Tibial artery (tissue), 4 donors: ENCODE data around the gene KRT6B.
"Not testable (repeated sequence)": the region's sequence is repeated elsewhere in the genome, so short reads cannot be mapped to it uniquely, and the experiment has no call there.

Experiments used
- DNase-seq, 2 donors: peaks; one replicate each; pipeline ENCODE4 v3.0.0-alpha.2; 2019
- H3K27ac ChIP-seq, 2 donors: fragments of 200-600 bp; sonication (generic) in 1 of 2; 1 replicate in 1 of 2; 2 replicates in 1 of 2; pipeline ENCODE4 v1.5.1; 2018 to 2019; ENCODE audit warnings: mild to moderate bottlenecking in 1 of 2
- H3K27me3 ChIP-seq, 2 donors: fragments of 200-600 bp; sonication (generic) in 1 of 2; one replicate each; pipeline versions ENCODE4 v1.5.1 to v1.6.0; 2016 to 2019
- H3K36me3 ChIP-seq, 3 donors: fragments of 200-600 bp; sonication (generic) in 2 of 3; one replicate each; pipeline ENCODE4 v1.5.1; 2016 to 2019; ENCODE audit warnings: mild to moderate bottlenecking in 2 of 3
- H3K4me1 ChIP-seq, 4 donors: fragments of 200-600 bp; sonication (generic) in 2 of 4; 1 replicate in 3 of 4; 2 replicates in 1 of 4; pipeline ENCODE4 v1.5.1; 2016 to 2019
- H3K4me3 ChIP-seq, 2 donors: fragments of 200-600 bp; sonication (generic) in 1 of 2; 1 replicate in 1 of 2; 2 replicates in 1 of 2; pipeline ENCODE4 v1.5.1; 2018 to 2019; ENCODE audit warnings: mild to moderate bottlenecking in 2 of 2
- H3K9me3 ChIP-seq, 3 donors: fragments of 200-600 bp; sonication (generic) in 1 of 3; one replicate each; pipeline ENCODE4 v1.5.1; 2016 to 2019
- CTCF ChIP-seq, 2 experiments: fragments of 200-600 bp in 1 of 2; fragments of 450-650 bp in 1 of 2; IDR thresholded peaks; one replicate each; pipeline ENCODE4 v1.5.1; 2017 to 2019; ENCODE audit warnings: antibody characterized with exemption in 2 of 2, mild to moderate bottlenecking in 1 of 2, moderate library complexity in 1 of 2
- intact Hi-C: fragments of 100-400 bp; cut with DNase I; formaldehyde crosslinking; loops from one replicate; pipeline ENCODE4 v1.15.0; 2023; ENCODE audit warnings: low total_unique reads

KRT6B gene

GRCh38 chr12:52496590-52497071, 44.7 kb upstream of the KRT6B start:
- peaks cover 0 to 6% of the 10 kb centered on the region in 2 donors for H3K27me3 ChIP-seq
- H3K36me3 ChIP-seq, result no peaks in the 10 kb centered on the region
- no peak for DNase-seq
- H3K27ac ChIP-seq, result no peak overlapping the region
- intact Hi-C loops, result no loop called here
- H3K4me1 ChIP-seq, result peaks cover 0 to 12% (median 4%) of the 10 kb centered on the region in 4 donors
- TF ChIP-seq CTCF (IDR thresholded peaks at IDR 0.05), result no peak
- H3K9me3 ChIP-seq, result no peaks in the 10 kb centered on the region
- no peak overlapping the region for H3K4me3 ChIP-seq

DNA sequence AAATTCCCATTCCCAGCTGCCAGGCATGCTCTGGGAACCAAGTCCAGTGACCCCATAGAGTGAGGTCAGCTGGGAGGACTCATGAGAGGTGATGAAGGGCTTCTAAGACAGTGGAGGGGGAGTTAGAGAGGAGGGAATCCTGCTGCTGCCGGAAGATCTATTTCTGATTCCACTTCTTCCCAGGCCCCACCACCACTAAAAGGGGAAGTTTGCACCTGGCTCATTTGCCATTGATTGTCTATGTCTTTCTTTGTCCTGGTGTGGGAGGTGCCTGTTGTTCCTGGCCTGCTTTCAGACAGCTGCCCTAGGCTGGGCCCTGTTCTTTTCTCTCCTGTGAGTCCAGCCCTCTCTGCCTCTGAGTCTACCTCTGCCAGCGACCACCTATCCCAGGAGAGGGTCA, 44.1 kb upstream of the KRT6B start:
- Histone ChIP-seq H3K27ac (no peak overlapping the region), H3K4me1 (peaks cover 0 to 12% (median 4%) of the 10 kb centered on the region in 4 donors), H3K4me3 (no peak overlapping the region), H3K27me3 (peaks cover 0 to 6% of the 10 kb centered on the region in 2 donors), H3K9me3 (no peaks in the 10 kb centered on the region), H3K36me3 (no peaks in the 10 kb centered on the region)
- no peak for TF ChIP-seq CTCF (IDR thresholded peaks at IDR 0.05)
- intact Hi-C loops, result no loop called here
- no peak for DNase-seq

DNA sequence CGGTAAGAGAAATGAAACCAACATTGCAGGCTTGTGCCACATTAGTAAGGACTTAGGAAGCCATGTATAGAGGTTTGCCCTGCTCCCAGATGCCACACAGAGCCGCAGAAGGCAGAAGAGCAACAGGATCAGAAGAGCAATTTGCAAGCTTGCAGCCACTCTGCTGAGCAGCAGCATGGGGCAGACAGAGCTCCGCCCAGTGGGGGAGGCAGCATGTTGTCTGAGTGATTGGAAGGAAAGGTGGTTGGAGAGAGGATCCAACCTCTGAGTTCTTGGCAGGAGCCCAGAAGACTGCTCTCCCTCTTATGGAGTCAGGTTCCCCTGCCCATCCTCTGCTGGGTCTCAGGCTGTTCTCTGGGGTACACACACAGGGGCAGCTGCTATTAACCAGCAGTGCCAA, 43.4 kb upstream of the KRT6B start:
- no peak overlapping the region for H3K27ac ChIP-seq
- TF ChIP-seq CTCF (IDR thresholded peaks at IDR 0.05), result no peak
- no peaks in the 10 kb centered on the region for H3K36me3 ChIP-seq
- peaks cover 0 to 12% (median 4%) of the 10 kb centered on the region in 4 donors for H3K4me1 ChIP-seq
- H3K9me3 ChIP-seq, result no peaks in the 10 kb centered on the region
- H3K4me3 ChIP-seq, result no peak overlapping the region
- H3K27me3 ChIP-seq, result peaks cover 0 to 6% of the 10 kb centered on the region in 2 donors
- intact Hi-C loops, result no loop called here
- no peak for DNase-seq

DNA sequence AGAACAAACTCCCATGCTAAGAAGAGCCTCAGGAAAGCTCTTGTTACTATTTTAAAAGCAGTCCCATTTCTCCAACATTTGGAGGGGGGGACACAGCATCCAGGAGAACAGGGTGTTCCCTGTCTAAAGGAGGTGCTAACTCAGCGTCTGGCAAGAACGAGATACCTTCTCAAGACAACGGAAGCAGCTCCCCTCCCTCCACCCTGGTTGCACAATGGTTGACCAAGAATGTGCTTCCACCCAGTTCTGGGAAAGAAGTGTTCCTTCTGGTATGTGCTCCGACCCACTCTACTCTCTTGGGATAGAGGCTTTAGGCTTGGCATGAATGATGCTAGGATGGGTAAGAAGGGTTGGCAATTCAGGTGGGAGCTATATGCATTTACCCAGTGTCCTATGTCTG, 42.6 kb upstream of the KRT6B start:
- Histone ChIP-seq H3K27me3 (peaks cover 0 to 6% of the 10 kb centered on the region in 2 donors), H3K9me3 (no peaks in the 10 kb centered on the region), H3K27ac (no peak overlapping the region), H3K4me1 (peaks cover 0 to 12% (median 4%) of the 10 kb centered on the region in 4 donors), H3K4me3 (no peak overlapping the region), H3K36me3 (no peaks in the 10 kb centered on the region)
- TF ChIP-seq CTCF (IDR thresholded peaks at IDR 0.05), result no peak
- intact Hi-C loops, result no loop called here
- DNase-seq, result peak in 1 of 2 donors; percentile 49

DNA sequence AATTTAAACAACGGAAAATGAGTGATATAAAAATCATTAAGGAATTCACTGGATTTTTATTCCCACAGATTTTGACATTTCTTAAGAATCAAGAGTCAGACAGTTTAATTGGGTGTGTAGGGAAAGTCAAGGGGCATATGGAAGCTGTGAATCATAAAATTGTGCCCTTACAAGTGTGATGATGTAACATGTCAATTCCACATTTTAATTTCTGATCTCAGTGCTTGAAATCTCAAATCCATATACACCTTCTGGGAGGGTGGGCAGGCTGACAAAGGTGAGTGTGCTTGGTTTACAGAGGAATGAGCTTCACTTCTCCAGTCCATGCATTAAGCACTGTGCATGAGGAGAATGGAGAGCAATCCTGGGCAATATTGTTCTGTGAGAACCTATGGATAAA, 42.2 kb upstream of the KRT6B start:
- Histone ChIP-seq H3K9me3 (no peaks in the 10 kb centered on the region), H3K4me3 (no peak overlapping the region), H3K27me3 (peaks cover 0 to 6% of the 10 kb centered on the region in 2 donors), H3K36me3 (no peaks in the 10 kb centered on the region), H3K4me1 (peaks cover 0 to 12% (median 4%) of the 10 kb centered on the region in 4 donors), H3K27ac (no peak overlapping the region)
- DNase-seq, result no peak
- TF ChIP-seq CTCF (IDR thresholded peaks at IDR 0.05), result no peak
- intact Hi-C loops, result no loop called here

DNA sequence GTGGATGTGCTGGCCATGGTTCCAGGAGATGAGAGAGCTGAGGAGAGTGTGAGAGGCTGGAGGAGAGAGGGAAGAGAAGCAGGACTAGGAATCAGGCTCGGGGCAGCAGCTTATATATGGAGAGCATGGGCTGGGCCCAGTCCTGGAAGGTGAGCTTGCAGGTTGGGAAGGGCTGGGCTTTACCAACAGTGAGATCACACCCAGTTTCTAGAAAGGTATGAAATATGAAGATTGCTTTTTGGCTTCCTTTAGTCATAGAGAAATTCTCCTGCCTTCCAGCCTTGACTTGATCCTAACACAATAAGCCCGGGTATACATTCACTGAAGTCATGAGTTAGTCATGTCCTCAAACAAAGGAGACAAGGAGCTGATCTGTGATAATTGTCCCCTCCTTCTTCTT, 41.2 kb upstream of the KRT6B start, which contains the start of gene KRT6A:
Gene KRT6A, minus strand, starts transcription at position 86 of the 400 bp plus-strand sequence. Its CDS starts 69 bp downstream, at position 17.
- Histone ChIP-seq H3K4me1 (peaks cover 0 to 12% (median 4%) of the 10 kb centered on the region in 4 donors), H3K27me3 (peaks cover 0 to 6% of the 10 kb centered on the region in 2 donors), H3K4me3 (no peak within 1 kb of the TSS), H3K9me3 (no peaks in the 10 kb centered on the region), H3K36me3 (no peaks in the 10 kb centered on the region), H3K27ac (no peak within 1 kb of the TSS)
- no peak for DNase-seq
- no peak for TF ChIP-seq CTCF (IDR thresholded peaks at IDR 0.05)
- intact Hi-C loops, result no loop called here

DNA sequence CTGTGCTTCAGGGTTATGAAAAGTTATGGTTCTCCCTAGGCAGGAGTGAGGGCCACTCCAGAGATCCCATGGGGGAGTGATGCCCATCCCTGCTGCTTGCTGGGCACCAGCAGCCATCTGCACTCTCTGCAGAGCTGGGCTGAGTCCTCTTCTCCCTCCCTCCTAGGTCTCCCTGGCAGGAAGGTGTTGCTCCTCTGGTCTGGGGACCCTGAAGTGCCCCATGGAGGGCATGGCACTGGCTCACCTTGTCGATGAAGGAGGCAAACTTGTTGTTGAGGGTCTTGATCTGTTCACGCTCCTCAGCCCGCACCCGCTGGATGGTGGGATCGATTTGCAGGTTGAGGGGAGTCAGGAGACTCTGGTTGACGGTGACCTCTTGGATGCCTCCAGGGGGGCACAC, 40.5 kb upstream of the KRT6B start:
- H3K27me3 ChIP-seq, H3K36me3 ChIP-seq, intact Hi-C loops, H3K9me3 ChIP-seq, H3K4me3 ChIP-seq, DNase-seq, H3K27ac ChIP-seq: not testable (repeated sequence)
- H3K4me1 ChIP-seq, result peaks cover 0 to 12% (median 4%) of the 10 kb centered on the region in 4 donors

DNA sequence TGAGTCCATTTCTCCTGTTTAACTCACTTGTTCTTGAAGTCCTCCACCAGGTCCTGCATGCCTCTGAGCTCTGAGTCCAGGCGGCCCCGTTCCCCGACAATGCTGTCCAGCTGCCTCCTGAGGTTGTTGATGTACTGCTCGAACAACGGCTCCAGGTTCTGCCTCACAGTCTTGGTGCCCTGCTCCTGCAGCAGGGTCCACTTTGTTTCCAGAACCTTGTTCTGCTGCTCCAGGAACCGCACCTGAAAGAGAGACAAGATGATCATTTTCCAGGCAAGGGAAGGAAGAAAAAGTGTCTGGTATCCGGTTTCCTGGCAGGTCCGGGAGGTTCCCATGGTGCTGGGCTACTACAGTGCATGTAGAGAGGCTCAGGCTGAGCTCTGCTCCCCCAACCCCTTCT, 39.5 kb upstream of the KRT6B start:
- H3K27me3 ChIP-seq, DNase-seq, H3K9me3 ChIP-seq, H3K4me3 ChIP-seq, intact Hi-C loops, H3K36me3 ChIP-seq, H3K27ac ChIP-seq: not testable (repeated sequence)
- H3K4me1 ChIP-seq, result peaks cover 0 to 12% (median 4%) of the 10 kb centered on the region in 4 donors
